Upper lobe of left lung (tissue), 4 donors: Measurements from ENCODE around the gene CREBL2.

ENCODE experiments used
- EP300 ChIP-seq, 4 donors: sonication (generic); formaldehyde crosslinking; IDR thresholded peaks; one replicate each; pipeline ENCODE4 v1.5.1; 2017; ENCODE audit warnings: antibody characterized with exemption in 4 of 4, control low read depth in 2 of 4
- POLR2A ChIP-seq, 4 donors: fragments of 450-650 bp; IDR thresholded peaks; one replicate each; pipeline ENCODE4 v1.5.1; 2016 to 2017; ENCODE audit warnings: antibody characterized with exemption in 4 of 4, mild to moderate bottlenecking in 2 of 4
- TF ChIP-seq, protein P1 (sequence below), 6 experiments: fragments of 450-650 bp in 4 of 6; fragments of 200-600 bp in 2 of 6; sonication (generic) in 2 of 6; IDR thresholded peaks; one replicate each; pipeline ENCODE4 v1.5.1; 2016 to 2019; ENCODE audit warnings: antibody characterized with exemption in 6 of 6

DNA sequence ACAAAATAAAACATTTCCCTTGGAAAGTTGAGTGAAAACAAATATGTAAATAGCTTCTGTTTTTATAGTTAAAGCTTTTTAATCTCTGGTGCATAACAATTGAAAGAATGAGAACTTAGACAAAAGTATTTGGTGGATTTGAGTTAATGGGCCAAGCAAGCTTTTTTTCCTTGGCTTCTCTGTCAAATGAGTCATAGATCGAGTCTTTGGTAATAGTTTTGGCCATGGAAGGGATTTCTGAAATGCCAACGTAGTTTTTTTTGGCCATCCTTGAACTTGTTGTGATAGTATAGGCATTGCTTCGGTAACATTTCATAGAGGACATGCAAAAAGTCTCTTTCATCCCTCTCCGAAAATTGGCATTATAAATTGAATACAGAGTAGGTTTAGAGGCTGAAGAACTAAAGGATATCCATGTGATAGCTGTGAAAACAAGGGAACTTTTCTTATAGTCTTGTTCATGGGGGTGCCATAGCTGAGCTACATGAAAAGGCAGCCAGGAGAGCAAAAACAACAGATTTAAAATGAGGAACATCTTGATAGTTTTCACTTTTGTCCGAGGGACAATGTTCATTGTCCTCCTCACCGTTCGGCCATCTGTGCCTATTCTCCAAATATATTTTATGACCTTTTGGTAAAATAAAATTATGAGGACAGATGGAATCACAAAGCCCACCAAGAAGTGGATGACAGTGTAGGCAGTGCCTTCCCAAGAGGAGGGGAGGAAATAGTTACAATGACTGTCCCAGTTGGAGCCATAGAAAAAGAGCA lies 49.6 kb downstream of the CREBL2 start:
- TF ChIP-seq EP300 (IDR thresholded peaks at IDR 0.05) = no peak
- TF ChIP-seq, protein P1, sequence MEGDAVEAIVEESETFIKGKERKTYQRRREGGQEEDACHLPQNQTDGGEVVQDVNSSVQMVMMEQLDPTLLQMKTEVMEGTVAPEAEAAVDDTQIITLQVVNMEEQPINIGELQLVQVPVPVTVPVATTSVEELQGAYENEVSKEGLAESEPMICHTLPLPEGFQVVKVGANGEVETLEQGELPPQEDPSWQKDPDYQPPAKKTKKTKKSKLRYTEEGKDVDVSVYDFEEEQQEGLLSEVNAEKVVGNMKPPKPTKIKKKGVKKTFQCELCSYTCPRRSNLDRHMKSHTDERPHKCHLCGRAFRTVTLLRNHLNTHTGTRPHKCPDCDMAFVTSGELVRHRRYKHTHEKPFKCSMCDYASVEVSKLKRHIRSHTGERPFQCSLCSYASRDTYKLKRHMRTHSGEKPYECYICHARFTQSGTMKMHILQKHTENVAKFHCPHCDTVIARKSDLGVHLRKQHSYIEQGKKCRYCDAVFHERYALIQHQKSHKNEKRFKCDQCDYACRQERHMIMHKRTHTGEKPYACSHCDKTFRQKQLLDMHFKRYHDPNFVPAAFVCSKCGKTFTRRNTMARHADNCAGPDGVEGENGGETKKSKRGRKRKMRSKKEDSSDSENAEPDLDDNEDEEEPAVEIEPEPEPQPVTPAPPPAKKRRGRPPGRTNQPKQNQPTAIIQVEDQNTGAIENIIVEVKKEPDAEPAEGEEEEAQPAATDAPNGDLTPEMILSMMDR (IDR thresholded peaks at IDR 0.05) = no peak
- TF ChIP-seq POLR2A (IDR thresholded peaks at IDR 0.05) = no peak
